K562 (cell line): ENCODE results near the gene GALP. TPM values are rescaled to one million over a fixed set of nuclear protein-coding genes. Genes with fewer than 3 reads are reported as not detected.

ENCODE experiments used
- CBX2 ChIP-seq: fragments of 200-600 bp; sonication (generic); IDR thresholded peaks from one replicate; pipeline ENCODE4 v1.6.1; 2012; ENCODE audit warnings: mild to moderate bottlenecking, low read length, inconsistent platforms; ENCODE audit not compliant: insufficient read depth, poor library complexity, severe bottlenecking
- EP400 ChIP-seq: fragments of 450-650 bp; IDR thresholded peaks from 2 replicates; pipeline ENCODE4 v1.6.1; 2017; ENCODE audit warnings: antibody characterized with exemption, mild to moderate bottlenecking, moderate library complexity
- ETV5 ChIP-seq: sonication (generic); formaldehyde crosslinking; IDR thresholded peaks from 2 replicates; pipeline ENCODE4 v1.4.0; 2020; ENCODE audit warnings: low read depth, mild to moderate bottlenecking, missing genetic modification reagents
- RBM15 ChIP-seq: fragments of 200-400 bp; formaldehyde crosslinking; IDR thresholded peaks from 2 replicates; pipeline ENCODE4 v1.6.1; 2018; ENCODE audit warnings: mild to moderate bottlenecking, low read length, moderate library complexity; ENCODE audit not compliant: insufficient read depth
- polyA plus RNA-seq, 8 experiments: library from polyadenylated mRNA; depleted of rRNA in 4 of 8; stranded (reverse) in 5 of 8; unstranded in 3 of 8; fragments of >200 nt; fragmentation: Nextera tagmentation in 2 of 8; fragmentation: Illumina TruSeq in 1 of 8; extraction: Ambion mirVana in 2 of 8; extraction: Trizol in 1 of 8; gene quantifications; 2 replicates each; pipeline versions ENCODE4 v1.2.1 to v1.2.3, GENCODE V29; 2011 to 2014; ENCODE audit warnings: inconsistent platforms in 1 of 8, missing spikeins in 1 of 8
- total RNA-seq, 7 experiments: library from RNA; depleted of rRNA in 6 of 7; stranded (reverse); fragments of >200 nt in 6 of 7; fragmentation: Illumina TruSeq in 2 of 7; extraction: Trizol in 2 of 7; gene quantifications; 2 replicates each; pipeline versions ENCODE4 v1.2.1 to v1.2.3, GENCODE V29; 2011 to 2021; ENCODE audit warnings: low replicate concordance in 1 of 7
- TF ChIP-seq, protein P1 (sequence below), 2 experiments: fragments of 450-650 bp; IDR thresholded peaks; 2 replicates each; pipeline ENCODE4 v1.6.1; 2016; ENCODE audit warnings: mild to moderate bottlenecking in 2 of 2, borderline replicate concordance in 1 of 2, low read depth in 1 of 2, moderate library complexity in 1 of 2

GALP gene
- total and polyA plus RNA-seq, 9 of the 15 experiments (the other 6 are each of a cell fraction or from before 2014, with no cell fraction given) = not detected

DNA sequence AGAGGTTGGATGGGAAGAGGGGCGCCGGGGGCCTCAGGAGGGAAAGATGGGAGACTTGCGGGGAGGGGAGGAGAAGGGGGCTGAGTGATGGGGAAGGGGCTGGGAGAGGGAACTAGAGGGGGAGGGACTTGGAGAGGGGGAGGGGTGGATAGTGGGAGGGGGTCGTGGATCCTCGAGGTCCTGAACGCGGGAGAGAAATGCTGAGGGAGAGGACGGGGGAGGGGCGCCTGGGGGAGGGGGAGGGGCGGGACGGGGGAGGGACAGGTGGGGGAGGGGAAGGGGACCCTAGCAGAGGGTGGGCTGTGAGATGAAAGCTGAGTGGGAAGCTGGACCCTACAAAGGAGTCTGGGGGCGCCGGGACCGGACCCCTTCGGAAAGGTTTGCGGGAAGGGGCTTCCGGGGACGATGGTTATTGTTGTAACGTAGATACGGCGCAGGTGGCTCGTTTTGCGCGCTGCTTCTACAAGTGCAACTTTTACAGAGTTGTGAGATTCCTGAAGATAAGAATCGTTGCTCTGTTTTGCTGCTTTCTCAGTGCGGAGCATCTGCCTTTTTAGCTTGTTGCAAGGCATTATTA lies 34.3 kb upstream of the GALP start (continued):
- TF ChIP-seq, protein P1, sequence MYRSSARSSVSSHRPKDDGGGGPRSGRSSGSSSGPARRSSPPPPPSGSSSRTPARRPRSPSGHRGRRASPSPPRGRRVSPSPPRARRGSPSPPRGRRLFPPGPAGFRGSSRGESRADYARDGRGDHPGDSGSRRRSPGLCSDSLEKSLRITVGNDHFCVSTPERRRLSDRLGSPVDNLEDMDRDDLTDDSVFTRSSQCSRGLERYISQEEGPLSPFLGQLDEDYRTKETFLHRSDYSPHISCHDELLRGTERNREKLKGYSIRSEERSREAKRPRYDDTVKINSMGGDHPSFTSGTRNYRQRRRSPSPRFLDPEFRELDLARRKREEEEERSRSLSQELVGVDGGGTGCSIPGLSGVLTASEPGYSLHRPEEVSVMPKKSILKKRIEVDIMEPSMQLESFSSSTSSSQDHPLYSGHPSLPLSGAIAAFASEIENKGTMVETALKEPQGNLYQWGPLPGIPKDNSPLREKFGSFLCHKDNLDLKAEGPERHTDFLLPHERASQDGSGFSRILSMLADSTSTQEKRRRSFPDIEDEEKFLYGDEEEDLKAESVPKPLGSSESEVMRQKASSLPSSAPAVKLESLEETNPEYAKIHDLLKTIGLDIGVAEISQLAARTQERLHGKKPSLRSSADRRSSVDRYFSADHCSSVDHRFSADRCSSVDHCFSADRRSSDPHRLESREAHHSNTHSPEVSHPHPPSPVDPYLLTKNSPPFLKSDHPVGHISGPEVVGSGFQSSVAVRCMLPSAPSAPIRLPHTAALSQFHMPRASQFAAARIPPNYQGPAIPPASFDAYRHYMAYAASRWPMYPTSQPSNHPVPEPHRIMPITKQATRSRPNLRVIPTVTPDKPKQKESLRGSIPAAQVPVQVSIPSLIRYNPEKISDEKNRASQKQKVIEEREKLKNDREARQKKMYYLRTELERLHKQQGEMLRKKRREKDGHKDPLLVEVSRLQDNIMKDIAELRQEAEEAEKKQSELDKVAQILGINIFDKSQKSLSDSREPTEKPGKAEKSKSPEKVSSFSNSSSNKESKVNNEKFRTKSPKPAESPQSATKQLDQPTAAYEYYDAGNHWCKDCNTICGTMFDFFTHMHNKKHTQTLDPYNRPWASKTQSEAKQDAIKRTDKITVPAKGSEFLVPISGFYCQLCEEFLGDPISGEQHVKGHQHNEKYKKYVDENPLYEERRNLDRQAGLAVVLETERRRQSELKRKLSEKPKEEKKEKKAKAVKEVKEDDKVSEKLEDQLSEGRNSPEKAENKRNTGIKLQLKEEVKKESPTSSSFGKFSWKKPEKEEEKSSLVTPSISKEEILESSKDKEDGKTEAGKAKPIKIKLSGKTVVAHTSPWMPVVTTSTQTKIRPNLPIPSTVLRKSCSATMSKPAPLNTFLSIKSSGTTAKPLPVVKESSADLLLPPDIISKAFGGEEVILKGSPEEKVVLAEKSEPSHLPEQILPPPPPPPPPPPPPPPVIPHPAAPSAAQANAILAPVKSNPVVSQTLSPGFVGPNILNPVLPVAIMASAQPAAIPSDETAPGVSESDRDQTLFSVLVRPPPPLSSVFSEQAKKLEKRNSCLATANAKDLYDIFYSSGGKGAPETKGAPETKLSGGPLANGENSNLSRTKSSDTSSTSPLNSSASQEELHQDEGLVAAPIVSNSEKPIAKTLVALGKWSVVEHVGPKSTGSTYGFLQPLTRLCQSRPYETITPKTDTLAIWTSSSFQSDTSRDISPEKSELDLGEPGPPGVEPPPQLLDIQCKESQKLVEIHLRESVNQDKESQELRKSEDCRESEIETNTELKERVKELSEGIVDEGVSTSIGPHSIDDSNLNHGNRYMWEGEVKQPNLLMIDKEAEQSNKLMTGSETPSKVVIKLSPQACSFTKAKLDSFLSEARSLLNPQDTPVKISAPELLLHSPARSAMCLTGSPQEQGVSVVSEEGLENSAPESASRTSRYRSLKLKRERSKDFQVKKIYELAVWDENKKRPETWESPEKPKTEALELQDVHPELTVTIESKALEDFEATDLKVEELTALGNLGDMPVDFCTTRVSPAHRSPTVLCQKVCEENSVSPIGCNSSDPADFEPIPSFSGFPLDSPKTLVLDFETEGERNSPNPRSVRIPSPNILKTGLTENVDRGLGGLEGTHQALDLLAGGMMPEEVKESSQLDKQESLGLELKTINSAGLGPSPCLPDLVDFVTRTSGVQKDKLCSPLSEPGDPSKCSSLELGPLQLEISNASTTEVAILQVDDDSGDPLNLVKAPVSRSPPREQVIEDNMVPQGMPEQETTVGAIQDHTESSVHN (IDR thresholded peaks at IDR 0.05; ENCODE audit: borderline replicate concordance in 1 of 2, low read depth in 1 of 2) = no peak
- TF ChIP-seq CBX2 = no peak
- TF ChIP-seq RBM15 = no peak
- TF ChIP-seq ETV5 (CRISPR knock-in tag) = no peak
- TF ChIP-seq EP400 = no peak
